IMR-90 (cell line): Measurements from ENCODE around the gene ZBED4. TPM values are rescaled to one million over a fixed set of nuclear protein-coding genes. Genes with fewer than 3 reads are reported as not detected.

ENCODE experiments used
- ATAC-seq: fragments of 200-7000 bp; cut with Tn5 transposase; 2 replicates; pipeline ENCODE4 v1.9.1; 2020; ENCODE audit warnings: low read depth, mild to moderate bottlenecking, moderate library complexity
- BruUV-seq: library from RNA; stranded (reverse); fragments of 400-500 nt; replicated peaks from 2 replicates; lab custom pipeline; 2021; lab: Mats Ljungman, UMichigan
- CTCF ChIA-PET: fragments of 300-600 bp; formaldehyde crosslinking; extraction: SDS; loops from one replicate; lab custom pipeline; 2021; ENCODE audit warnings: antibody characterized with exemption; lab: Yijun Ruan, JAX
- POLR2A ChIA-PET: fragments of 300-600 bp; sonication (Branson Sonifier 250); formaldehyde crosslinking; loops from one replicate; lab custom pipeline; 2022; ENCODE audit warnings: antibody characterized with exemption; ENCODE audit not compliant: unreplicated experiment; lab: Charles Lee
- DNase-seq: peaks from one replicate; pipeline ENCODE4 v3.0.0; 2013
- H2AFZ ChIP-seq: replicated peaks from 2 replicates; pipeline ENCODE3; 2013; ENCODE audit warnings: low read length, mild to moderate bottlenecking; ENCODE audit not compliant: poor library complexity
- H2AK5ac ChIP-seq: 2 replicates; pipeline ENCODE4 v1.6.1; 2013; ENCODE audit warnings: low read depth, low read length, inconsistent platforms
- H2AK9ac ChIP-seq: replicated peaks from 2 replicates; pipeline ENCODE3; 2013; ENCODE audit warnings: mild to moderate bottlenecking, low read depth, low read length, moderate library complexity; ENCODE audit not compliant: poor library complexity
- H2BK120ac ChIP-seq: 2 replicates; pipeline ENCODE4 v1.6.1; 2013; ENCODE audit warnings: low read depth, low read length, inconsistent platforms
- H2BK15ac ChIP-seq: 3 replicates; pipeline ENCODE4 v1.6.1; 2013; ENCODE audit warnings: low read depth, low read length, inconsistent platforms
- H2BK20ac ChIP-seq: 2 replicates; pipeline ENCODE4 v1.6.1; 2013; ENCODE audit warnings: low read depth, mild to moderate bottlenecking, inconsistent platforms, low read length, moderate library complexity
- H2BK5ac ChIP-seq: 2 replicates; pipeline ENCODE4 v1.6.1; 2013; ENCODE audit warnings: mild to moderate bottlenecking, low read depth, low read length, inconsistent platforms; ENCODE audit not compliant: poor library complexity, severe bottlenecking
- H3K14ac ChIP-seq: replicated peaks from 2 replicates; pipeline ENCODE4 v1.6.1; 2013; ENCODE audit warnings: low read depth, low read length, inconsistent platforms
- H3K18ac ChIP-seq: 2 replicates; pipeline ENCODE4 v1.6.1; 2013; ENCODE audit warnings: low read depth, low read length, control low read depth
- H3K23ac ChIP-seq: 2 replicates; pipeline ENCODE4 v1.6.1; 2013; ENCODE audit warnings: low read depth, low read length, inconsistent platforms
- H3K27ac ChIP-seq: 2 replicates; pipeline ENCODE4 v1.5.1; 2013; ENCODE audit warnings: mild to moderate bottlenecking, control low read depth, low read length; ENCODE audit not compliant: insufficient read depth
- H3K27me3 ChIP-seq: 2 replicates; pipeline ENCODE4 v1.6.1; 2013; ENCODE audit warnings: low read length; ENCODE audit not compliant: control insufficient read depth, insufficient read depth
- H3K36me3 ChIP-seq: 2 replicates; pipeline ENCODE4 v1.6.1; 2013; ENCODE audit warnings: low read length, mixed read lengths; ENCODE audit not compliant: control insufficient read depth, insufficient read depth
- H3K4ac ChIP-seq: 2 replicates; pipeline ENCODE4 v1.6.1; 2013; ENCODE audit warnings: low read depth, low read length, inconsistent platforms
- H3K4me1 ChIP-seq: 2 replicates; pipeline ENCODE4 v1.6.1; 2013; ENCODE audit warnings: low read length, mixed read lengths; ENCODE audit not compliant: control insufficient read depth, insufficient read depth
- H3K4me2 ChIP-seq: 2 replicates; pipeline ENCODE4 v1.6.1; 2013; ENCODE audit warnings: low read depth, mild to moderate bottlenecking, control low read depth, low read length, moderate library complexity
- H3K4me3 ChIP-seq: 2 replicates; pipeline ENCODE4 v1.5.1; 2013; ENCODE audit warnings: low read depth, mild to moderate bottlenecking, control low read depth, low read length, moderate library complexity; ENCODE audit not compliant: insufficient read depth
- H3K56ac ChIP-seq: 2 replicates; pipeline ENCODE4 v1.6.1; 2013; ENCODE audit warnings: low read length, inconsistent platforms; ENCODE audit not compliant: insufficient read depth; ENCODE audit errors: extremely low read depth
- H3K79me1 ChIP-seq, 2 experiments: 2 replicates each; pipeline ENCODE4 v1.6.1; 2013; ENCODE audit warnings: low read length in 2 of 2, inconsistent platforms in 1 of 2, low read depth in 1 of 2
- H3K9ac ChIP-seq: 2 replicates; pipeline ENCODE4 v1.6.1; 2013; ENCODE audit warnings: low read depth, low read length, control low read depth
- H3K9me1 ChIP-seq: 2 replicates; pipeline ENCODE4 v1.6.1; 2013; ENCODE audit warnings: low read length, inconsistent platforms; ENCODE audit not compliant: insufficient read depth
- H3K9me3 ChIP-seq: 2 replicates; pipeline ENCODE4 v1.6.1; 2013; ENCODE audit warnings: low read length; ENCODE audit not compliant: control insufficient read depth, insufficient read depth
- H4K20me1 ChIP-seq: 2 replicates; pipeline ENCODE4 v1.6.1; 2013; ENCODE audit warnings: low read length, inconsistent platforms; ENCODE audit not compliant: insufficient read depth
- H4K5ac ChIP-seq: 2 replicates; pipeline ENCODE4 v1.6.1; 2013; ENCODE audit warnings: mild to moderate bottlenecking, low read depth, low read length, control low read depth
- H4K8ac ChIP-seq, 2 experiments: 2 replicates each; pipeline ENCODE4 v1.6.1; 2013; ENCODE audit warnings: low read depth in 2 of 2, low read length in 2 of 2, control low read depth in 1 of 2, inconsistent platforms in 1 of 2
- H4K91ac ChIP-seq: 2 replicates; pipeline ENCODE4 v1.6.1; 2013; ENCODE audit warnings: low read depth, low read length, inconsistent platforms; ENCODE audit not compliant: insufficient read depth
- BHLHE40 ChIP-seq: fragments of 150-350 bp; IDR thresholded peaks from 2 replicates; pipeline ENCODE4 v1.6.1; 2016; ENCODE audit warnings: mild to moderate bottlenecking, low read depth, low read length
- CEBPB ChIP-seq: IDR thresholded peaks from 2 replicates; pipeline ENCODE4 v1.6.1; 2012; ENCODE audit warnings: low read depth, low read length, improper control_type of control experiment
- CHD1 ChIP-seq: IDR thresholded peaks from 2 replicates; pipeline ENCODE4 v1.6.1; 2012; ENCODE audit warnings: low read depth, low read length, improper control_type of control experiment
- FOS ChIP-seq: fragments of 150-350 bp; IDR thresholded peaks from 2 replicates; pipeline ENCODE4 v1.6.1; 2016; ENCODE audit warnings: low read depth, low read length
- MAFK ChIP-seq: IDR thresholded peaks from 2 replicates; pipeline ENCODE4 v1.6.1; 2012; ENCODE audit warnings: low read depth, low read length, improper control_type of control experiment
- MAZ ChIP-seq: IDR thresholded peaks from 2 replicates; pipeline ENCODE4 v1.6.1; 2012; ENCODE audit warnings: low read depth, mild to moderate bottlenecking, low read length, improper control_type of control experiment, moderate library complexity, borderline replicate concordance
- MXI1 ChIP-seq: IDR thresholded peaks from 2 replicates; pipeline ENCODE4 v1.6.1; 2012; ENCODE audit warnings: low read depth, mild to moderate bottlenecking, low read length, moderate library complexity, borderline replicate concordance
- NFE2L2 ChIP-seq: fragments of 150-350 bp; IDR thresholded peaks from 2 replicates; pipeline ENCODE4 v1.6.1; 2016; ENCODE audit warnings: low read depth, mild to moderate bottlenecking, low read length
- POLR2A ChIP-seq: IDR thresholded peaks from 2 replicates; pipeline ENCODE4 v1.6.1; 2012; ENCODE audit warnings: mild to moderate bottlenecking, low read depth, low read length
- RAD21 ChIP-seq: IDR thresholded peaks from 2 replicates; pipeline ENCODE4 v1.6.1; 2012; ENCODE audit warnings: low read length, improper control_type of control experiment
- RCOR1 ChIP-seq: IDR thresholded peaks from 2 replicates; pipeline ENCODE4 v1.6.1; 2012; ENCODE audit warnings: mild to moderate bottlenecking, low read length, improper control_type of control experiment; ENCODE audit not compliant: insufficient replicate concordance
- RFX5 ChIP-seq: IDR thresholded peaks from 2 replicates; pipeline ENCODE4 v1.8.0; 2012; ENCODE audit warnings: low read depth, mild to moderate bottlenecking, low read length, moderate library complexity
- SMC3 ChIP-seq: fragments of 150-350 bp; IDR thresholded peaks from 2 replicates; pipeline ENCODE4 v1.6.1; 2016; ENCODE audit warnings: low read depth, mild to moderate bottlenecking, antibody characterized with exemption, low read length, moderate library complexity
- WGBS, 2 experiments: methylation state at CpG; one replicate each; pipeline versions ENCODE4 v1.1.5 to v1.1.7; 2013; ENCODE audit warnings: missing lambda C conversion rate in 2 of 2; ENCODE audit not compliant: insufficient read length in 1 of 2; ENCODE audit errors: extremely low coverage in 2 of 2; 5-methylcytosine and 5-hydroxymethylcytosine counted together
- dilution Hi-C: fragments of 300-500 bp; cut with HindIII; formaldehyde crosslinking; loops from one replicate; pipeline ENCODE4 v1.14.3; 2018; ENCODE audit warnings: low sequenced_read_pairs; ENCODE audit not compliant: unreplicated experiment
- in situ Hi-C: fragments of 300-500 bp; cut with MboI; formaldehyde crosslinking; loops from 3 replicates; pipeline ENCODE4 v1.14.3; 2019; ENCODE audit warnings: low sequenced_read_pairs, inconsistent platforms, mixed read lengths
- intact Hi-C: fragments of 100-400 bp; cut with micrococcal nuclease; formaldehyde crosslinking; loops from 2 replicates; pipeline ENCODE4 v1.10.0; 2022
- polyA plus RNA-seq, 3 experiments: library from polyadenylated mRNA; depleted of rRNA; stranded (reverse); fragments of >200 nt; gene quantifications; 2 replicates each; pipeline ENCODE4 v1.2.3, GENCODE V29; 2012; ENCODE audit warnings: low replicate concordance in 1 of 3
- total RNA-seq: library from RNA; depleted of rRNA; stranded (reverse); fragments of >200 nt; gene quantifications from 2 replicates; pipeline ENCODE4 v1.2.3, GENCODE V29; 2012
- TF ChIP-seq, protein P1 (sequence below): conservative IDR thresholded peaks from 2 replicates; pipeline ENCODE4 v1.5.1; 2012; ENCODE audit warnings: mild to moderate bottlenecking, low read depth, low read length, improper control_type of control experiment
- TF ChIP-seq, protein P2 (sequence below): fragments of 150-350 bp; IDR thresholded peaks from 2 replicates; pipeline ENCODE4 v1.6.1; 2016; ENCODE audit warnings: low read depth, mild to moderate bottlenecking, low read length, moderate library complexity, borderline replicate concordance
- TF ChIP-seq, protein P3 (sequence below): fragments of 150-350 bp; IDR thresholded peaks from 2 replicates; pipeline ENCODE4 v1.6.1; 2017; ENCODE audit warnings: mild to moderate bottlenecking, antibody characterized with exemption, low read length, low read depth

The ZBED4 gene
- total and polyA plus RNA-seq, 2 of the 4 experiments (the other 2 are of a cell fraction): 9.3 to 10.5 TPM

DNA sequence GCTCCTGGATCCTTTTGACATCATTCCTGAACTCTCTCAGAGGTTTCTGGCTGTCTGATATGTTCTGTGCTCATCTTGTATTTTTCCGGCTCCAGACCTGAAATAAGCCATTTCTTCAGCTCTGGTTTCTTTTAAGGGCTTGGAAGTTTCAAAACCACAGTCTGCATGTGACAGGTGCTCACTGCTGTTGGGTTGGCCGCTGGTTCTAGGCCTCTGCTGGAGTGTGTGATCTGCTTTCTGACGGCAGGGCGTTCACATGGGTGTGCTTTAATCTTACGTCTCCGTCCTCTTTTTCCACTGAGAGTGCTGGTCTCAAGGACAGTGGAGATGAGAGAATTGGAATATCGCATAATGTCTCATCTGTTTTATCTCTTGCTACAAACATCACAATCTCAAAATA, 10.3 kb downstream of the ZBED4 start:
- Histone ChIP-seq H3K14ac (no peak overlapping the region), H3K4ac (no peak overlapping the region), H3K9ac (no peak overlapping the region), H3K4me2 (no peak overlapping the region), H3K9me1 (peaks cover 9% of the 10 kb centered on the region; the same call in 1 of the 2 replicates), H2AK9ac (no peak overlapping the region), H4K5ac (no peak overlapping the region), H3K79me1 (peaks cover 15 to 64% of the 10 kb centered on the region in 2 experiments), H3K27me3 (no peaks in the 10 kb centered on the region), H2BK15ac (no peak overlapping the region), H4K20me1 (peaks cover 65% of the 10 kb centered on the region), H3K27ac (no peak overlapping the region), H3K18ac (no peak overlapping the region), H3K4me3 (no peak overlapping the region), H4K91ac (no peak overlapping the region), H2BK120ac (no peak overlapping the region), H4K8ac (no peak overlapping the region), H2BK20ac (no peak overlapping the region), H2AFZ (no peak overlapping the region), H3K56ac (no peak overlapping the region), H3K9me3 (peaks cover 21% of the 10 kb centered on the region), H2BK5ac (no peak overlapping the region), H3K23ac (no peak overlapping the region), H3K4me1 (no peaks in the 10 kb centered on the region), H3K36me3 (peaks cover 15% of the 10 kb centered on the region), H2AK5ac (no peak overlapping the region)
- 100% methylated on average over 1 of the region's 7 CpGs; no CpG with 5 or more reads in 1 of the 2 experiments for WGBS, 2 experiments
- dilution Hi-C loops: no loop called here
- no peak for DNase-seq
- BruUV-seq: no TSS peak
- CTCF ChIA-PET: no interaction called here
- intact Hi-C loops: no loop called here
- TF ChIP-seq RFX5 (no peak), FOS (no peak), RCOR1 (no peak), BHLHE40 (no peak), MAFK (no peak), MAZ (no peak), NFE2L2 (no peak), SMC3 (no peak), POLR2A (no peak), CHD1 (no peak), RAD21 (no peak), MXI1 (no peak), CEBPB (no peak)
- TF ChIP-seq, protein P1, sequence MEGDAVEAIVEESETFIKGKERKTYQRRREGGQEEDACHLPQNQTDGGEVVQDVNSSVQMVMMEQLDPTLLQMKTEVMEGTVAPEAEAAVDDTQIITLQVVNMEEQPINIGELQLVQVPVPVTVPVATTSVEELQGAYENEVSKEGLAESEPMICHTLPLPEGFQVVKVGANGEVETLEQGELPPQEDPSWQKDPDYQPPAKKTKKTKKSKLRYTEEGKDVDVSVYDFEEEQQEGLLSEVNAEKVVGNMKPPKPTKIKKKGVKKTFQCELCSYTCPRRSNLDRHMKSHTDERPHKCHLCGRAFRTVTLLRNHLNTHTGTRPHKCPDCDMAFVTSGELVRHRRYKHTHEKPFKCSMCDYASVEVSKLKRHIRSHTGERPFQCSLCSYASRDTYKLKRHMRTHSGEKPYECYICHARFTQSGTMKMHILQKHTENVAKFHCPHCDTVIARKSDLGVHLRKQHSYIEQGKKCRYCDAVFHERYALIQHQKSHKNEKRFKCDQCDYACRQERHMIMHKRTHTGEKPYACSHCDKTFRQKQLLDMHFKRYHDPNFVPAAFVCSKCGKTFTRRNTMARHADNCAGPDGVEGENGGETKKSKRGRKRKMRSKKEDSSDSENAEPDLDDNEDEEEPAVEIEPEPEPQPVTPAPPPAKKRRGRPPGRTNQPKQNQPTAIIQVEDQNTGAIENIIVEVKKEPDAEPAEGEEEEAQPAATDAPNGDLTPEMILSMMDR: no peak
- TF ChIP-seq, protein P2, sequence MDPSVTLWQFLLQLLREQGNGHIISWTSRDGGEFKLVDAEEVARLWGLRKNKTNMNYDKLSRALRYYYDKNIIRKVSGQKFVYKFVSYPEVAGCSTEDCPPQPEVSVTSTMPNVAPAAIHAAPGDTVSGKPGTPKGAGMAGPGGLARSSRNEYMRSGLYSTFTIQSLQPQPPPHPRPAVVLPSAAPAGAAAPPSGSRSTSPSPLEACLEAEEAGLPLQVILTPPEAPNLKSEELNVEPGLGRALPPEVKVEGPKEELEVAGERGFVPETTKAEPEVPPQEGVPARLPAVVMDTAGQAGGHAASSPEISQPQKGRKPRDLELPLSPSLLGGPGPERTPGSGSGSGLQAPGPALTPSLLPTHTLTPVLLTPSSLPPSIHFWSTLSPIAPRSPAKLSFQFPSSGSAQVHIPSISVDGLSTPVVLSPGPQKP: no peak
- TF ChIP-seq, protein P3, sequence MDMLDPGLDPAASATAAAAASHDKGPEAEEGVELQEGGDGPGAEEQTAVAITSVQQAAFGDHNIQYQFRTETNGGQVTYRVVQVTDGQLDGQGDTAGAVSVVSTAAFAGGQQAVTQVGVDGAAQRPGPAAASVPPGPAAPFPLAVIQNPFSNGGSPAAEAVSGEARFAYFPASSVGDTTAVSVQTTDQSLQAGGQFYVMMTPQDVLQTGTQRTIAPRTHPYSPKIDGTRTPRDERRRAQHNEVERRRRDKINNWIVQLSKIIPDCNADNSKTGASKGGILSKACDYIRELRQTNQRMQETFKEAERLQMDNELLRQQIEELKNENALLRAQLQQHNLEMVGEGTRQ: no peak
- POLR2A ChIA-PET: no interaction called here
- in situ Hi-C loops: loop anchor here (10.0 kb wide), 1 partner anchor 51 kb away; the partner anchor contains the start of genes ALG12 and CRELD2
- ATAC-seq: no peak
